K562 (cell line): ENCODE data around the gene SEC22C. TPM values are rescaled to one million over a fixed set of nuclear protein-coding genes. Genes with fewer than 3 reads are reported as not detected.

Source experiments
- ATAC-seq: fragments of 200-7000 bp; cut with Tn5 transposase; 3 replicates; pipeline ENCODE4 v1.9.1; 2020; ENCODE audit warnings: moderate library complexity
- BruUV-seq: library from RNA; stranded (reverse); fragments of 400-500 nt; replicated peaks from 2 replicates; lab custom pipeline; 2021; lab: Mats Ljungman, UMichigan
- CTCF ChIA-PET: fragments of 300-600 bp; formaldehyde crosslinking; extraction: SDS; loops from one replicate; lab custom pipeline; 2021; ENCODE audit warnings: low intra/inter-chr PET ratio; lab: Yijun Ruan, JAX
- POLR2A ChIA-PET: fragments of 300-600, 350-650 bp; sonication (Branson Sonifier 250); formaldehyde crosslinking; extraction: SDS; loops from one replicate; lab custom pipeline; 2021; ENCODE audit warnings: antibody characterized with exemption, inconsistent platforms; lab: Yijun Ruan, JAX
- DNase-seq, 4 experiments: peaks; one replicate each; pipeline versions ENCODE4 v3.0.0 to v3.0.0-alpha.2; 2011 to 2018; ENCODE audit warnings: low spot score in 3 of 4, mixed read lengths in 3 of 4; ENCODE audit errors: extremely low read depth in 1 of 4
- FAIRE-seq: peaks from 2 replicates; lab custom pipeline; 2011; peaks lifted over from hg19 to GRCh38; lab: Jason Lieb, UNC
- H2AFZ ChIP-seq: 2 replicates; pipeline ENCODE4 v1.6.0; 2011; ENCODE audit warnings: low read depth, low read length, control low read depth, inconsistent platforms
- H3K27ac ChIP-seq: fragments of 200-600 bp; 3 replicates; pipeline ENCODE4 v1.8.0; 2011; ENCODE audit warnings: low read depth, mild to moderate bottlenecking, control low read depth, inconsistent platforms, low read length, moderate library complexity, mixed read lengths; ENCODE audit errors: extremely low read depth
- H3K27me3 ChIP-seq, 2 experiments: fragments of 300-600 bp in 1 of 2; 2 replicates in 1 of 2; 3 replicates in 1 of 2; pipeline versions ENCODE4 v1.6.0 to v1.8.0; 2011; ENCODE audit warnings: inconsistent platforms in 2 of 2, low read length in 2 of 2, mild to moderate bottlenecking in 1 of 2, mixed read lengths in 1 of 2, moderate library complexity in 1 of 2; ENCODE audit not compliant: control insufficient read depth in 2 of 2, insufficient read depth in 2 of 2
- H3K36me3 ChIP-seq: fragments of 300-600 bp; 3 replicates; pipeline ENCODE4 v1.8.0; 2011; ENCODE audit warnings: mild to moderate bottlenecking, low read length, inconsistent platforms; ENCODE audit not compliant: control insufficient read depth, insufficient read depth
- H3K4me1 ChIP-seq, 2 experiments: fragments of 200-600 bp in 1 of 2; replicated peaks in 1 of 2; 2 replicates in 1 of 2; 3 replicates in 1 of 2; pipeline versions ENCODE4 v1.5.1 to v1.8.0; 2011; ENCODE audit warnings: inconsistent platforms in 2 of 2, low read length in 2 of 2, mild to moderate bottlenecking in 1 of 2, mixed read lengths in 1 of 2, moderate library complexity in 1 of 2; ENCODE audit not compliant: control insufficient read depth in 2 of 2, insufficient read depth in 2 of 2
- H3K4me2 ChIP-seq: 2 replicates; pipeline ENCODE4 v1.6.1; 2011; ENCODE audit warnings: low read length, control low read depth, inconsistent platforms, mixed read lengths; ENCODE audit not compliant: insufficient read depth
- H3K4me3 ChIP-seq: fragments of 200-600 bp; sonication (generic), shearing (Covaris generic); 2 replicates; pipeline ENCODE4 v1.5.1; 2016; ENCODE audit warnings: control low read depth, inconsistent platforms
- H3K79me2 ChIP-seq: fragments of 200-600 bp; 3 replicates; pipeline ENCODE4 v1.8.0; 2011; ENCODE audit warnings: low read length, inconsistent platforms; ENCODE audit not compliant: control insufficient read depth, insufficient read depth
- H3K9ac ChIP-seq, 2 experiments: 2 replicates each; pipeline versions ENCODE4 v1.6.0 to v1.6.1; 2011; ENCODE audit warnings: low read depth in 2 of 2, low read length in 2 of 2, control low read depth in 1 of 2, inconsistent platforms in 1 of 2, mild to moderate bottlenecking in 1 of 2, mixed read lengths in 1 of 2; ENCODE audit not compliant: insufficient read depth in 1 of 2
- H3K9me1 ChIP-seq: one replicate; pipeline ENCODE4 v1.6.0; 2011; ENCODE audit warnings: inconsistent platforms, mild to moderate bottlenecking, low read length, moderate library complexity; ENCODE audit not compliant: control insufficient read depth, insufficient read depth
- H3K9me3 ChIP-seq: replicated peaks from 2 replicates; pipeline ENCODE4 v1.5.1; 2011; ENCODE audit warnings: low read depth, low read length, inconsistent platforms; ENCODE audit not compliant: control insufficient read depth, insufficient read depth
- H4K20me1 ChIP-seq: replicated peaks from 2 replicates; pipeline ENCODE4 v1.6.1; 2011; ENCODE audit warnings: low read length, inconsistent platforms, mixed read lengths; ENCODE audit not compliant: control insufficient read depth, insufficient read depth
- BHLHE40 ChIP-seq: IDR thresholded peaks from 2 replicates; pipeline ENCODE4 v1.6.1; 2011; ENCODE audit warnings: low read length, improper control_type of control experiment
- BRD9 ChIP-seq: fragments of 450-650 bp; IDR thresholded peaks from 2 replicates; pipeline ENCODE4 v1.6.1; 2018; ENCODE audit warnings: low read depth; ENCODE audit not compliant: partially characterized antibody
- DNMT1 ChIP-seq: fragments of 450-650 bp; IDR thresholded peaks from 2 replicates; pipeline ENCODE4 v1.6.1; 2016; ENCODE audit warnings: antibody characterized with exemption, mild to moderate bottlenecking
- FOXA1 ChIP-seq: fragments of 450-650 bp; IDR thresholded peaks from 2 replicates; pipeline ENCODE4 v1.6.1; 2016; ENCODE audit warnings: mild to moderate bottlenecking, borderline replicate concordance
- NCOR1 ChIP-seq: fragments of 450-650 bp; IDR thresholded peaks from 2 replicates; pipeline ENCODE4 v1.6.1; 2016; ENCODE audit warnings: mild to moderate bottlenecking, moderate library complexity
- NR4A1 ChIP-seq, 2 experiments: fragments of 250-450 bp in 1 of 2; fragments of 450-650 bp in 1 of 2; sonication (Bioruptor Pico) in 1 of 2; IDR thresholded peaks; 2 replicates each; pipeline versions ENCODE4 v1.4.0 to v1.6.1; 2016 to 2020; ENCODE audit warnings: mild to moderate bottlenecking in 2 of 2, missing compliant biosample characterization in 1 of 2, missing genetic modification characterization in 1 of 2, moderate library complexity in 1 of 2
- WGBS: fragments of 100-300 bp; shearing (Covaris generic); methylation state at CpG from one replicate; pipeline ENCODE4 v1.1.6; 2016; ENCODE audit warnings: low coverage, mixed read lengths; ENCODE audit not compliant: insufficient coverage; ENCODE audit errors: missing lambda C conversion rate; 5-methylcytosine and 5-hydroxymethylcytosine counted together
- in situ Hi-C: fragments of 300-500 bp; cut with MboI; formaldehyde crosslinking; loops from 4 replicates; pipeline ENCODE4 v1.15.0; 2018; ENCODE audit warnings: inconsistent platforms, mixed read lengths
- intact Hi-C: fragments of 100-400 bp; cut with micrococcal nuclease; formaldehyde crosslinking; loops from 2 replicates; pipeline ENCODE4 v1.14.2; 2022
- polyA plus RNA-seq, 8 experiments: library from polyadenylated mRNA; depleted of rRNA in 4 of 8; stranded (reverse) in 5 of 8; unstranded in 3 of 8; fragments of >200 nt; fragmentation: Nextera tagmentation in 2 of 8; fragmentation: Illumina TruSeq in 1 of 8; extraction: Ambion mirVana in 2 of 8; extraction: Trizol in 1 of 8; gene quantifications; 2 replicates each; pipeline versions ENCODE4 v1.2.1 to v1.2.3, GENCODE V29; 2011 to 2014; ENCODE audit warnings: inconsistent platforms in 1 of 8, missing spikeins in 1 of 8
- total RNA-seq, 7 experiments: library from RNA; depleted of rRNA in 6 of 7; stranded (reverse); fragments of >200 nt in 6 of 7; fragmentation: Illumina TruSeq in 2 of 7; extraction: Trizol in 2 of 7; gene quantifications; 2 replicates each; pipeline versions ENCODE4 v1.2.1 to v1.2.3, GENCODE V29; 2011 to 2021; ENCODE audit warnings: low replicate concordance in 1 of 7
- TF ChIP-seq, protein P1 (sequence below), 2 experiments: fragments of 450-650 bp in 1 of 2; sonication (generic) in 1 of 2; formaldehyde crosslinking in 1 of 2; IDR thresholded peaks; 2 replicates each; pipeline versions ENCODE4 v1.7.1 to v1.9.0; 2016 to 2022; ENCODE audit warnings: inconsistent platforms in 1 of 2, mild to moderate bottlenecking in 1 of 2, missing genetic modification reagents in 1 of 2
- TF ChIP-seq, protein P2 (sequence below): conservative IDR thresholded peaks from 2 replicates; pipeline ENCODE4 v1.6.1; 2011; ENCODE audit warnings: low read depth, mild to moderate bottlenecking, low read length; ENCODE audit not compliant: control insufficient read depth

SEC22C gene
- total and polyA plus RNA-seq, 9 of the 15 experiments (the other 6 are each of a cell fraction or from before 2014, with no cell fraction given) = 35.6 to 68.4 (median 50.7) TPM

DNA sequence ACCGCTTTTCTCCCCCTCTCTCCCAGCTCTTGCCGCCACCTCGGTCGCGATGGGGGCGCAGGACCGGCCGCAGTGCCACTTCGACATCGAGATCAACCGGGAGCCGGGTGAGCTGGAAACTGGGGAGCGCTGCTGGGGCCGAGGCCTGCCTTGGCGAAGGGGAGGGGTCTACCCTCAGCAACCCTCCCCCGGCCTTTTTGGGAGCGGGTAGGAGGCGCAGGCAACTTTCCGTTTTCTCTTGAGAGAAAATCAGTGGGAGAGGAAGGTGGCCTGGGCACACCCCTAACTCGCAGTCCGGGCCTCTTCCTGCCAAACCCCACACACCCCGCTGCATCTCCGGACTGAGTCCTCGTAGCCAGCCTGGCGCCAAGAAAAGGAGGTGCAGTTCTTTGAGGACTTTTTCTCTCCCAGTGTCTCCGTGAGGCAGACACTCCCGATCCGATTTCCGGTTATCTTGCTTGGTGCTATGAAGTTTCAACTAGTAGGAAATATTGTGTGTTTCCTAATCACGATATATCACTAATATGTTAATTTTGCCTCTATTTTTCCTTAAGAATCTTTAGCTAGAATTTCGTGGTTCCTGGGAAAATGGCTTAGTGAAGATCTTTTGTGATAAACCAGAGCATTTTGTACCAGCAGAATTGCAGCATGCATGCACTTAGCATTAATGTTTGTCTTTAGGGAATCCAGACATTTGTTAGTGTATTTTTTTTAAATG lies 19.4 kb upstream of the SEC22C start:
- peaks cover 2% of the 10 kb centered on the region; the same call in 1 of the 2 replicates for H3K9me3 ChIP-seq
- in situ Hi-C loops (no loop called here), intact Hi-C loops (loop anchor here (1.0 kb wide), 1 partner anchor 11 kb away; the partner anchor contains the start of gene SS18L2)
- no peaks in the 10 kb centered on the region for H3K9me1 ChIP-seq
- H3K36me3 ChIP-seq = peaks cover 27% of the 10 kb centered on the region
- no TSS peak for BruUV-seq
- peak in 3 of 4 experiments; percentile 60 to 77 (median 68) for DNase-seq
- H4K20me1 ChIP-seq = peaks cover 4% of the 10 kb centered on the region; the same call in 1 of the 2 replicates
- H3K9ac ChIP-seq = peak overlapping the region; percentile 93 to 96
- no peak for FAIRE-seq
- H3K79me2 ChIP-seq = peaks cover 57% of the 10 kb centered on the region
- peak overlapping the region; percentile 98 for H2AFZ ChIP-seq
- H3K4me2 ChIP-seq = peak overlapping the region; percentile 99
- peak overlapping the region; percentile 85 for H3K4me3 ChIP-seq
- ChIA-PET CTCF (interaction anchor here (1.0 kb wide), 1 partner anchor 19 kb away, joined by 4 read pairs; the partner anchor contains the start of gene SEC22C), POLR2A (interaction anchor here (0.7 to 1.6 kb wide), 11 partner anchors 9 to 145 kb away, joined by 3 to 13 read pairs (median 4); partner anchors contain the start of genes SEC22C and SS18L2)
- no peaks in the 10 kb centered on the region for H3K27me3 ChIP-seq
- peak overlapping the region; percentile 95 for H3K27ac ChIP-seq
- WGBS = under 1% methylated on average over 28 of the region's 31 CpGs
- peak; percentile 51 for ATAC-seq
- peaks cover 13 to 20% of the 10 kb centered on the region in 2 experiments for H3K4me1 ChIP-seq
- TF ChIP-seq NR4A1 (CRISPR knock-in tag; IDR thresholded peaks at IDR 0.05) (no peak), NR4A1 (tag; IDR thresholded peaks at IDR 0.05) (no peak), DNMT1 (no peak), FOXA1 (no peak), BHLHE40 (no peak), NCOR1 (no peak; the same call in 1 of the 2 replicates), BRD9 (peak; percentile 59)
- TF ChIP-seq, protein P1, sequence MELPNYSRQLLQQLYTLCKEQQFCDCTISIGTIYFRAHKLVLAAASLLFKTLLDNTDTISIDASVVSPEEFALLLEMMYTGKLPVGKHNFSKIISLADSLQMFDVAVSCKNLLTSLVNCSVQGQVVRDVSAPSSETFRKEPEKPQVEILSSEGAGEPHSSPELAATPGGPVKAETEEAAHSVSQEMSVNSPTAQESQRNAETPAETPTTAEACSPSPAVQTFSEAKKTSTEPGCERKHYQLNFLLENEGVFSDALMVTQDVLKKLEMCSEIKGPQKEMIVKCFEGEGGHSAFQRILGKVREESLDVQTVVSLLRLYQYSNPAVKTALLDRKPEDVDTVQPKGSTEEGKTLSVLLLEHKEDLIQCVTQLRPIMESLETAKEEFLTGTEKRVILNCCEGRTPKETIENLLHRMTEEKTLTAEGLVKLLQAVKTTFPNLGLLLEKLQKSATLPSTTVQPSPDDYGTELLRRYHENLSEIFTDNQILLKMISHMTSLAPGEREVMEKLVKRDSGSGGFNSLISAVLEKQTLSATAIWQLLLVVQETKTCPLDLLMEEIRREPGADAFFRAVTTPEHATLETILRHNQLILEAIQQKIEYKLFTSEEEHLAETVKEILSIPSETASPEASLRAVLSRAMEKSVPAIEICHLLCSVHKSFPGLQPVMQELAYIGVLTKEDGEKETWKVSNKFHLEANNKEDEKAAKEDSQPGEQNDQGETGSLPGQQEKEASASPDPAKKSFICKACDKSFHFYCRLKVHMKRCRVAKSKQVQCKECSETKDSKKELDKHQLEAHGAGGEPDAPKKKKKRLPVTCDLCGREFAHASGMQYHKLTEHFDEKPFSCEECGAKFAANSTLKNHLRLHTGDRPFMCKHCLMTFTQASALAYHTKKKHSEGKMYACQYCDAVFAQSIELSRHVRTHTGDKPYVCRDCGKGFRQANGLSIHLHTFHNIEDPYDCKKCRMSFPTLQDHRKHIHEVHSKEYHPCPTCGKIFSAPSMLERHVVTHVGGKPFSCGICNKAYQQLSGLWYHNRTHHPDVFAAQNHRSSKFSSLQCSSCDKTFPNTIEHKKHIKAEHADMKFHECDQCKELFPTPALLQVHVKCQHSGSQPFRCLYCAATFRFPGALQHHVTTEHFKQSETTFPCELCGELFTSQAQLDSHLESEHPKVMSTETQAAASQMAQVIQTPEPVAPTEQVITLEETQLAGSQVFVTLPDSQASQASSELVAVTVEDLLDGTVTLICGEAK (IDR thresholded peaks at IDR 0.05) = peak; percentile 63
- TF ChIP-seq, protein P1 (CRISPR knock-in tag; IDR thresholded peaks at IDR 0.05) = no peak
- TF ChIP-seq, protein P2, sequence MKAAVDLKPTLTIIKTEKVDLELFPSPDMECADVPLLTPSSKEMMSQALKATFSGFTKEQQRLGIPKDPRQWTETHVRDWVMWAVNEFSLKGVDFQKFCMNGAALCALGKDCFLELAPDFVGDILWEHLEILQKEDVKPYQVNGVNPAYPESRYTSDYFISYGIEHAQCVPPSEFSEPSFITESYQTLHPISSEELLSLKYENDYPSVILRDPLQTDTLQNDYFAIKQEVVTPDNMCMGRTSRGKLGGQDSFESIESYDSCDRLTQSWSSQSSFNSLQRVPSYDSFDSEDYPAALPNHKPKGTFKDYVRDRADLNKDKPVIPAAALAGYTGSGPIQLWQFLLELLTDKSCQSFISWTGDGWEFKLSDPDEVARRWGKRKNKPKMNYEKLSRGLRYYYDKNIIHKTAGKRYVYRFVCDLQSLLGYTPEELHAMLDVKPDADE = no peak
